ENCODE results near the gene NNT. TPM values are rescaled to one million over a fixed set of nuclear protein-coding genes. Genes with fewer than 3 reads are reported as not detected.

The NNT gene
- total RNA-seq (90.8 and 102 TPM in 2 replicates), polyA plus RNA-seq (49.9 and 55.3 TPM in 2 replicates)

- Histone ChIP-seq H3K4me1 (ENCODE audit: insufficient read depth) (peaks cover 10% of the 10 kb centered on the region), H3K9me2 (replicated peaks; ENCODE audit: insufficient read depth) (no peaks in the 10 kb centered on the region), H3K36me3 (replicated peaks; ENCODE audit: insufficient read depth, low read depth) (no peaks in the 10 kb centered on the region), H4K20me1 (ENCODE audit: insufficient read depth, poor library complexity, severe bottlenecking) (no peaks in the 10 kb centered on the region), H3K27ac (peak within 1 kb of the TSS; percentile 87), H3K9me3 (ENCODE audit: low read depth) (no peaks in the 10 kb centered on the region), H3K4me2 (peak within 1 kb of the TSS; percentile 82), H2AFZ (peak within 1 kb of the TSS; percentile 88), H3K79me2 (peaks cover 66% of the 10 kb centered on the region), H3K27me3 (no peaks in the 10 kb centered on the region), H3K4me3 (peak within 1 kb of the TSS; percentile 79)
- 1% methylated on average over 37 of the region's 60 CpGs for WGBS (ENCODE audit: low lambda C conversion rate, missing lambda C conversion rate)
- TF ChIP-seq EZH2 (IDR thresholded peaks at IDR 0.05; ENCODE audit: borderline replicate concordance) (no peak), CTCF (IDR thresholded peaks at IDR 0.05; ENCODE audit: poor library complexity) (no peak), EZH2phosphoT487 (IDR thresholded peaks at IDR 0.05; ENCODE audit: low read depth, severe bottlenecking, unreplicated experiment) (no peak)
- DNase-seq (ENCODE audit: low spot score), result peak; percentile 86
Observed at GRCh38 chr5:43602461-43603343, at the start of gene NNT. NNT (plus strand) TSS chr5:43603180; CDS start chr5:43609196, 6,016 bp downstream.

GRCh38 chr5:43553381-43553780 lies 49.6 kb upstream of the NNT start:
- Histone ChIP-seq H3K79me2 (peaks cover 78% of the 10 kb centered on the region), H3K27ac (no peak overlapping the region), H3K27me3 (no peaks in the 10 kb centered on the region), H4K20me1 (ENCODE audit: insufficient read depth, poor library complexity, severe bottlenecking) (peaks cover 69% of the 10 kb centered on the region), H3K9me3 (ENCODE audit: low read depth) (no peaks in the 10 kb centered on the region), H3K36me3 (replicated peaks; ENCODE audit: insufficient read depth, low read depth) (no peaks in the 10 kb centered on the region), H3K4me1 (ENCODE audit: insufficient read depth) (peaks cover 22% of the 10 kb centered on the region), H3K9me2 (replicated peaks; ENCODE audit: insufficient read depth) (no peaks in the 10 kb centered on the region), H2AFZ (no peak overlapping the region), H3K4me3 (no peak overlapping the region), H3K4me2 (peak overlapping the region; percentile 85)
- WGBS (ENCODE audit: low lambda C conversion rate, missing lambda C conversion rate), result 49% methylated on average over 2 of the region's 2 CpGs
- TF ChIP-seq EZH2 (IDR thresholded peaks at IDR 0.05; ENCODE audit: borderline replicate concordance) (no peak), EZH2phosphoT487 (IDR thresholded peaks at IDR 0.05; ENCODE audit: low read depth, severe bottlenecking, unreplicated experiment) (no peak), CTCF (IDR thresholded peaks at IDR 0.05; ENCODE audit: poor library complexity) (no peak)
- DNase-seq (ENCODE audit: low spot score), result no peak

- WGBS (ENCODE audit: low lambda C conversion rate, missing lambda C conversion rate), result 94% methylated on average over 1 of the region's 1 CpG
- peak overlapping the region; percentile 85 for H3K4me3 ChIP-seq
Observed at GRCh38 chr5:43554497-43554896, 48.5 kb upstream of the NNT start.

More at GRCh38 chr5:43554497-43554896, 48.5 kb upstream of the NNT start:
- no peak overlapping the region for H3K27ac ChIP-seq
- no peak for TF ChIP-seq EZH2phosphoT487 (IDR thresholded peaks at IDR 0.05; ENCODE audit: low read depth, severe bottlenecking, unreplicated experiment)
- no peak for TF ChIP-seq CTCF (IDR thresholded peaks at IDR 0.05; ENCODE audit: poor library complexity)
- no peak for TF ChIP-seq EZH2 (IDR thresholded peaks at IDR 0.05; ENCODE audit: borderline replicate concordance)
- no peak overlapping the region for H2AFZ ChIP-seq
- peaks cover 66% of the 10 kb centered on the region for H3K79me2 ChIP-seq
- H3K4me1 ChIP-seq (ENCODE audit: insufficient read depth), result peaks cover 22% of the 10 kb centered on the region
- H3K36me3 ChIP-seq (replicated peaks; ENCODE audit: insufficient read depth, low read depth), result no peaks in the 10 kb centered on the region
- H3K9me3 ChIP-seq (ENCODE audit: low read depth), result no peaks in the 10 kb centered on the region
- DNase-seq (ENCODE audit: low spot score), result no peak
- H3K9me2 ChIP-seq (replicated peaks; ENCODE audit: insufficient read depth), result no peaks in the 10 kb centered on the region
- H4K20me1 ChIP-seq (ENCODE audit: insufficient read depth, poor library complexity, severe bottlenecking), result peaks cover 60% of the 10 kb centered on the region
- peak overlapping the region; percentile 85 for H3K4me2 ChIP-seq
- no peaks in the 10 kb centered on the region for H3K27me3 ChIP-seq
